ENCODE data around the gene RDH13. TPM values are rescaled to one million over a fixed set of nuclear protein-coding genes. Genes with fewer than 3 reads are reported as not detected.
"Not testable (repeated sequence)": the region's sequence is repeated elsewhere in the genome, so short reads cannot be mapped to it uniquely, and the experiment has no call there.

RDH13 gene
- polyA plus RNA-seq, 1 donor = 14.6 TPM

- no peak for DNase-seq (ENCODE audit: low read depth)
These were observed 15.0 kb downstream of the RDH13 start for GRCh38 chr19:55047951-55048350.

- DNase-seq (ENCODE audit: low read depth) = no peak
These were observed 15.8 kb downstream of the RDH13 start for GRCh38 chr19:55046975-55047622.

- no peak for DNase-seq (ENCODE audit: low read depth)
These were observed 17.9 kb downstream of the RDH13 start for GRCh38 chr19:55044771-55045716.

- no peak for DNase-seq (ENCODE audit: low read depth)
These were observed 18.7 kb downstream of the RDH13 start for GRCh38 chr19:55044286-55044685.

GRCh38 chr19:55042688-55043087 lies 20.3 kb downstream of the RDH13 start:
- DNase-seq (ENCODE audit: low read depth) = no peak

- DNase-seq (ENCODE audit: low read depth) = no peak
These were observed 20.6 kb downstream of the RDH13 start for GRCh38 chr19:55042344-55042678.

- no peak for DNase-seq (ENCODE audit: low read depth)
These were observed 21.2 kb downstream of the RDH13 start for GRCh38 chr19:55041627-55042343.

- no peak for DNase-seq (ENCODE audit: low read depth)
These were observed 21.7 kb downstream of the RDH13 start for GRCh38 chr19:55041244-55041626.

GRCh38 chr19:55040654-55041053 lies 22.3 kb downstream of the RDH13 start:
- not testable (repeated sequence) for DNase-seq (ENCODE audit: low read depth)

GRCh38 chr19:55037603-55038002 lies 25.3 kb downstream of the RDH13 start:
- not testable (repeated sequence) for DNase-seq (ENCODE audit: low read depth)

GRCh38 chr19:55036058-55036457 lies 26.9 kb downstream of the RDH13 start:
- DNase-seq (ENCODE audit: low read depth) = no peak

GRCh38 chr19:55034751-55035150 lies 28.2 kb downstream of the RDH13 start:
- DNase-seq (ENCODE audit: low read depth) = no peak

- not testable (repeated sequence) for DNase-seq (ENCODE audit: low read depth)
These were observed 29.8 kb downstream of the RDH13 start for GRCh38 chr19:55032976-55033643.

- DNase-seq (ENCODE audit: low read depth) = no peak
These were observed 30.7 kb downstream of the RDH13 start for GRCh38 chr19:55032170-55032800.

GRCh38 chr19:55031178-55031577 lies 31.8 kb downstream of the RDH13 start:
- DNase-seq (ENCODE audit: low read depth) = no peak

- no peak for DNase-seq (ENCODE audit: low read depth)
These were observed 34.2 kb downstream of the RDH13 start for GRCh38 chr19:55028757-55029156.

GRCh38 chr19:55027472-55028337 lies 35.2 kb downstream of the RDH13 start:
- no peak for DNase-seq (ENCODE audit: low read depth)

GRCh38 chr19:55027140-55027471 lies 35.8 kb downstream of the RDH13 start:
- not testable (repeated sequence) for DNase-seq (ENCODE audit: low read depth)

GRCh38 chr19:55024111-55024510 lies 38.8 kb downstream of the RDH13 start:
- DNase-seq (ENCODE audit: low read depth) = no peak

- DNase-seq (ENCODE audit: low read depth) = not testable (repeated sequence)
These were observed 42.6 kb downstream of the RDH13 start for GRCh38 chr19:55020351-55020750.

- no peak for DNase-seq (ENCODE audit: low read depth)
These were observed 44.3 kb downstream of the RDH13 start for GRCh38 chr19:55018633-55019032.
